DMS153 (cell line): Measurements from ENCODE around the gene HCN4.

Experiments used
- DNase-seq: peaks from one replicate; lab custom pipeline; 2025; lab: John Stamatoyannopoulos, UW

The HCN4 gene

DNA sequence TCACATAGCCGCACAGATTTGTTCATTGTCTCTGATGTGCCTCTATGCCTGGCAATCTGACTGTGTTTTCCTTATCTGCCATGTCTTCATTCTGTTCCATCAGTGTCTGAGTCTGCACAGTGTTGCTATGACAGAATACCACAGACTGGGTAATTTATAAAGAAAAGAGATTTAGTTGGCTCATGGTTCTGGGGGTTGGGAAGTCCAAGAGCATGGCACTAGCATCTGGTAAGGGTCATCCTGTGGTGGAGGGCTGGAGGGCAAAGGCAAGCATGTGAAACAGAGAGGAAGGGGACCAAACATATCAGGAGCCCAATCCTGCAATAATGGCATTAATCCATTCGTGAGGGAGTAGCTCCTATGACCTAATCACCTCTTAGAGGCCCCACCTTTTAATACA lies 11.9 kb upstream of the HCN4 start:
- DNase-seq: no peak

DNA sequence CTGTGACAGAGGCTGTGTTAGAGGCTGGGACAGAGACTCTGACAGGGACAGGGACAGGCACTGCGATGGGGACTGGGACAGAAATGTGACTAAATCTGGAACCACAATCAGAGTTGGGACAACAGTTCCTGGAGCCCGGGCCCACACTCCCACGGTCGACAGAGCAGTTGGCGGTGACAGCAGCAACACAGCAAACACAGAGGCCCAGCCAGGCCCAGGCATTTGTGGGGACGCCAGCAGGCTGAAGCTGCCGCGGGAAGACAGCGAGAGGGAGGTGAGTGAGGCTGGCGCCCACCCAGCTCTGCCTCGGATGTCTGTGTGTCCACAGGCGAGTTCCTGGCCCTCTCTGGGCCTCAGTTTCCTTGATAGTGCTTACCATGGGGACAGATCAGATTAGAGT lies 9.3 kb upstream of the HCN4 start:
- no peak for DNase-seq

DNA sequence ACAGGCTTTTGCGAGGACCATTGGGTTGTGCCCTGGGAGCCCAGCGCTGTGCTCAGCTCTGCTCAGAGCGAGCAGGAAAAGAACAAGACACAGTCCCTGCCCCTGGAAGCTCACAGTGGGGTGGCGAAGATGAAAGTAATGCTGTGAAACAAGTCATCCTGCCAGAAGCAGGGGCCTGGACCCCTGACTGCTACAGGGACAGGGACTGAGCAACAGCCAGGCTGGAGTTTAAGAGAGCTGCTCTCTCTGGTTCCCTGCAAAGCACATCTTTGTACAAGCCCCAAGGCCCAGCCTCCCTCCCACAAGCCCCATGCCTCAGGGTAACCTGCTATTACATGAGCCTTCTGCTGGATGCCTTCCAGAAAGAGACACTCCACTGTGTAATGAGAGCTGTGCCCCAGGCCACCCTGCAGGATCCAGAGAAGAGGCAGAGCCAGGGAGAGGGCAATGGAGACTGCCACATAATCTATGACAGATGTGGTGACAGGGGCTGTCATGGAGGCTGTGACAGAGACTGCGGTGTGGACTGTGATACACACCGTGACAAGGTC lies 7.1 kb upstream of the HCN4 start:
- DNase-seq: peak; percentile 49

DNA sequence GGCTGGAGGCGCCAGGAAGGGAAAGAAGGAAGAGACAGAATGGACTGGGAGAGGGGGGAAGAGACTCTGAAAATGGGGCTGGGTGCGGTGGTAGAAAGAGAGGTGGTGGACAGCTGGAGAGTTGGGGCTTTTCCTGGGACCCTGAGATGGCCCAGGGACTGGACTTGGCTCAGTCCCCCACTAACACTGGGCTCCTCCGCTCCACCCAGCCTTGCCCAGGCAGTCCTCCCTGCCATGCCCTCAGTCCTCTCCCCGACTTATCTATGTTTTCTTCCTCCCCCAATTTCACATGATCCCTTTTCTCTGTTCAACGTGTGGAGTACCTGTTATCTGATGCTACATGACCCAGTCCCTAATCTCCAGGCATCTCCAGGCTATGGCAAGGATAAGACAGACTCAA lies 6.3 kb upstream of the HCN4 start:
- no peak for DNase-seq

DNA sequence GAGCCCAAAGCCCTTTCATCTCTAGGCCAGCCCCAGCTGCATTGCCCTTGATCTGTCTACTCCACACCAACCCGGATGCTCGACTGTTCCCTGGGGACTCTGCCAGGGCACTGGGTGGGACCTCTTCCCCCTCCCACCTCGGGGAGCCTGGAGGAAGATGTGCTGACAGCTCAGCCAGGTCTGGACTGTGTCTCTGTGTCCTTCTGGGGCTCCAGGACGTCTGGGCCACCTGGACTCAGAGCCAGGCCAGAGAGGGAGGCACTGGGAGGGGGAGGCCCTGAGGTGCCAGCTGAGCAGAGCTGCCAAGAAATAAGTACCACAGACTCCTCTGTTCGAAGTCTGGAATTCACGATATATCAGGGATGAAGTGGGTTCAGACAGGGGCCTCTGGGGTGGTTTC lies 5.8 kb upstream of the HCN4 start:
- no peak for DNase-seq

DNA sequence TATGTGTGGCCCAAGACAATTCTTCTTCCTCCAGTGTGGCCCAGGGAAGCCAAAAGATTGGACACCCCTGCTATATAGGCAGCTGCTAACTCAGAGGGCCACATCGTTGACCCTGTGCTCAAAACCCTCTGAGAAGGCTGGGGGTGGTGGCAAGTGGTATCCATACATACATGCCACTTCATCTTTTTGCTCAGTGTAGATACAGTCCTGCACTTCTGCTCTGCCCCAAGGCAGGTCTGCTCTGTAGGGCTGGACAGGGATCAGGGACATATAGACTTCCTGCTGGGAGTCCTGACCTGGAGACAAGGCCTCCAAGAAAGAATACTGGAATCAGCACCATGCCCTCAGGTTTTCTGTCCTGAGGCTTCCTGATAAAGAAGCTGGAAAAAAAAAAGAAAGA lies 4.5 kb upstream of the HCN4 start:
- DNase-seq: no peak

DNA sequence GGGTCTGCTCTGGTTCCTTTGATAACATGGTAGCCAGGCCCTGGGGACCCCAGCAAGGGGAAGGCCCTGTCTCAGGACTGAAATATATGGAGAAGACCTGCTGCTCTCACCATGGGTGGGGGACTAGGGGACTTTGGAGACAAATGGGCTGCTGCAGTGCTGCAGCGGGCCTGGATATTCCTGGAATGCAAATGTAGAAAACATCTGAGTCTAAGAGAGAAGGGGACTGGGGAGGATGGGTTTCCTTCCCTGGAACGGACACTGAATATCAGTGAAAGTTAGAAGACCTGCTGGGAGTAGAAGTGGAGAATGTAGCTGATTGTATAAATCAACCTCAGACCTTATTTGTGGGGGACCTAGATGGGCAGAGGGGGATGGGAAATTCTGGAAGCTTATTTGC lies 3.1 kb upstream of the HCN4 start:
- DNase-seq: no peak

DNA sequence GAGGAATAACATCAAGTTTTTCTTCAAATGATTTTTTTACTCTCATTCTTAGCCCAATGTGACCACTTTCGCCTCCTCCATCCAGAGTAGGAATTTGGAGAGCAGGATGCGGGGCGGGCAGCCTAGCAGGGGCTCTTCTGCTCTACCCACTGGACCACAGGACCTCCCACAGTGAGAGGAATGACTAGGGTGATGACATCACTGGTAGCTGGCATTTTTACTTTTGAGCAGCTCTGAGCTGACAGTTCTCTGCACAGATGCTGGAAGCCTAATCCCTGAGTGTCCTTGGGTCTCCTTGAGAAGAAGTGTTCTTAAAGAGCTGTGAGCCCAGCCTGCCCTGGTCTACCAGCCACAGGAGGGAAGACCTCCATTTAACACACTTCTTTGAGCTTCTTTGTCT lies 1.4 kb upstream of the HCN4 start:
- DNase-seq: no peak

DNA sequence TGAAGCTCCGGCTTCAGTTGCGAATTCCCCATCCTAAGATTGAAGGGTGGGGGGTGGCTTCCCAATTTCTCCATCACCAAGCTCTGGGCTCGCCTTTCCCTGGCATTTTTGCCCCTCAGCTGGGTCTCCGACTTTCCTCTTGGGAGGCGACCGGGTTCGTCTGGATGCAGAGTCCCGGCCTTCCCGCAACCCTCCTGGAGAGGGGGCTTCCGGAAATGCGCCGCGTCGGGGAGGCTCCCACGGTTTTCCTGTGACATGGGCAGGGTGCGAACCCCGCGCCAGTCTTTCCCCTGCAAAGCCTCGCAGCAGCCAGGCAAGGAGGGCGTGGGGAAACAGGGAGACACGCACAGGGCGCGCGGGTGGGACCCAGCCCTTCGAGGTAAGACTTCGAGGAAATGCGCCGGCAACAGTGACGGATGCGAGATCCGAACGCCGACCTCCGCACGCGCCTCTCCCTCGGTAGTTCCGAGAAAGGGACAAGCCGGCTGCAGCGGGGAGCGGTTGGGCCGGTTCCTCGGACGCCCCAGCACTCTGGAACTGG lies 466 bp upstream of the HCN4 start:
- no peak for DNase-seq

DNA sequence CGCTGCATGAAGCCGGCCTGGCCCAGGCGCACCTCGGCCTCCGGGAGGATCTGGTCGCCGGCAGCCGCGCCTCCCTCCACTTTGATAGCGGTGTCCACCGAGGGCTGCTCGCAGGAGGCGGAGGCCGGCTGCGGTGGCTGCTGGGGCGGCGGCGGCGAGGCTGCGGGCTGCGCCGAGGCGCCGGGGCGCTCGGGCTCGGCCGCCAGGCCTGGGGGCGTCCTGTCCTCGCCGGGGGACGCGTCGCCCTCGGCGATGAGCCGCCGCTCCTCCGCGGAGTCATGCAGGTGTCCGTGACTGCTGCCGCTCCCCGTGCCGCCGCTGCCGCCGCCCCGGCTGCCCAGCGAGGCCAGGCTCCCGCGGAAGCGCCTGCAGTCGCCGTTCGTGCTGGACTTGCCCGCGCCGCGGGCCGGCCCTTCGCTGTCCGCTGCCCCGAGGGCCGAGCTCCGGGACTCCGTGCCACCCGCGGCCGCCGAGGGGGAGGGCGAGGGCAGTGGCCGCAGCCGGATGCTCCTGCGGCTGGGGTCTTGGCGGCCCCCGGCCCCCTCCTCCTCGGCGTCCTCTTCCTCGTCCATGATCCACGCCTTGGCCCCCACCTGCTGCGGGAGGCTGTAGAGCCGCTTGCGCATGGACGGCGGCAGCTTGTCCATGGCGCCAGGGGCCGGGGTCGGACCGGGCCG lies 996 bp downstream of the HCN4 start:
- no peak for DNase-seq

DNA sequence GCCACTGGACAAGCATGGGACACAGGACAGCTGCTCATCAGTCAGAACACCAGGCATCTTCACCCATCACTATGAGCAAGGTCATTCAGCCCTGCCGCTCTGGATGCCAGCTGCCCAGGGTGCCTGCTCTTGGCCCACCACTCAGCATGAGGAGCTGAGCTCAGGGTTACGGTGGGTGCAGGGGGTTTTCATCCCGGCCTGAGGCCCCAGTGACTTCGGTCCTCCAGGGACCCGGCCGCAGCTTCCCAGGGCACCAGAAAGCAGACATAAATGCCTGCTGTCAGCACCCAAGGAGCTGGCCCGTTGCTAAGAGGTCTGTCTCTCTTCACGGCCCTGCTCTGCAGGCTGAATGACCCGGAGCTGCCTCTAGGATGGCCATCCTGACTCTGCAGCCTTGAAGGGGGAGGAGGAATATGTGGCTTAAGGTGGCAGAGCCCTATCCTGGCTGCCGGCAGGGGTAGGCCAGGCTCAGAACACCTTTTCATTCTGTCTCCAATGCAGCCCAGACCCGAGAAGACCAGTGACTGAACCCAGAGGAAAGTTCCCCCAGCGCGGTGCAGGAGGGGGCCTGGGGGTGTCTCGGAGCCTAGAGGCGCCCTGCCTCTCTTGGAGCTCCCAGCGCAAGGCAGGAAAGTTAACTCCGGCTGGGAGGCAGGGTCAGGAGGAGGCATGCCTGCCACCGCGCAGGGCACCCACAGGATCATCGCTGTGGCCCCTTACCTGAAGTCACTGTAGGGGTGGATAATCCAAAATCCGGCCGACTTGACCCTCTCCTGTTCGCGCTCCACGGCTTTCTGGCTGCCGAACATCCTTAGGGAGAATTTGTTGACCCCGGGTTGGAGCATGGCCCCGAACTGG lies 1.8 kb downstream of the HCN4 start:
- DNase-seq: no peak

DNA sequence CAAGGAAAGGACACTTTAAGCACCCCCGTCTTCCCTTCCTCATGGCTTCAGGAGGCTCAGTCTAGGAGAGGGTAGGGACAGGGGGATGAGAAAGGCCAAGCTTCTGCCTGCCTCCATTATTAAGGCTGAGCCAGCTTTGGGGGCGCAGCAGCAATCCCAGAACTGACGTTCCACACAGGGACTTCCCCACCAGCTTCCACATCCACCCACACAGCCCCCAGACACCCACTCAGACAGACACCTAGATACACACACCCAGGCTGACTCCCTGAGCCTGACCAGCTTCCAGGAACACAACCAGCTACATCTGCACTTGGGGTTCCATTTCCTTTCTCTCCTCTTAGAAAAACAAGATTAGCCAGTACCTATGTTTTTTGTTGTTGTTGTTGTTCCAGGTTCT lies 4.7 kb downstream of the HCN4 start:
- DNase-seq: no peak

DNA sequence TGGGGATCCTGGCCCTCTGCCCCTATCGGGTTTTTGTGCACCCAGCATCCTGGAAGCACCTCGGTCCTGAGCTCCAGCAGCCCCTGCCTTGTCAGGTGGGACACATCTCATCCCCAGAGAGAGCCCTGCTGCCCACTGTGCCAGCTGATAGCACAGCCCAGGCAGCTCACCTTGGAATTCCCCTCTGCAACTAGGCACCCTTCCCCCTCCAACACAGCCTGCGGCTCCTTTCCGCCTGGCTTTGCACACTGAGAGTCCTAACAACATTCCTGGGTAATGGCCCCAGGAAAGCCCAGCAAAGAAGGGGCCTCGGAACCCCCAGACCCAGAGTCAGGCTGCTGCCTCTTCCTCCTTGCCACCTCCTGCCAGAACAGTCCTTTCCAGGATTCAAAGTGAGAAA lies 5.9 kb downstream of the HCN4 start:
- DNase-seq: no peak

DNA sequence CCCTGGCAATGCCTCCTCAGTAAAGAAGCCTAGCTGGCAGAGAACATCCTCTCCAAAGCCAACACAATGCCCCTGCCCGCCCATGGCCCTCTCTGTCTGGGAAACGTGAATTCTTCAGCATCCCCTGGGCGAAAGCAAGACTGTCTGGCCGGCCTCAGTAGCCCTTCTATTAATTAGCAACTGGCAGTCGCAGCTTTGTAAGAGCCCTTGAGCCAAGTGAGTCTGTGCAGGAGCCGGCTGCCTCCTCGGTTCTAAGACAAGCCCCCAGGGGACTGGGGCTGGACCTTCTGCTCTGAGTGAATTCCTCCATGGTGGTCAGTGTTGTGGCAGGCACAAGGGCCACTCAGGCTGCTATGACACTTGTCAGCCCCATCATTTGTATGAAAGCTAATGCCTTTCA lies 7.4 kb downstream of the HCN4 start:
- no peak for DNase-seq

DNA sequence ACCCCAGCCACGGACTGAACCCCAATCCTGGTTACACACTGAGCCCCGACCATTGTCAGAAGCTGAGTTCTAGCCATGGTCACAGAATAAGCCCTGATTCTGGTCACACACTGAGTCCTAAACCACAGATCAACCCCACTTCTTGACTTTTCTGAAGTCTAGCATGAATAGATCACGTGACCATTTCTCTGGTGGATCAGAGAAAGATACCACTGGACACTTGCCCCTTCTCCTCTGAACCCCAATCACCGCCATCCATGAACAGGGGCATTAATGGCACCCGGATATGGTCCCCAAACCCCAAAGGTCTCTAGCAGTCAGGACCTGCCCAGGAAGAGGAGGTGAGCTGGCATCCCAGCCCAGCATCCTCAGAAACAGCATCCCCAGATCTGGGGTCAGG lies 9.1 kb downstream of the HCN4 start:
- DNase-seq: no peak

DNA sequence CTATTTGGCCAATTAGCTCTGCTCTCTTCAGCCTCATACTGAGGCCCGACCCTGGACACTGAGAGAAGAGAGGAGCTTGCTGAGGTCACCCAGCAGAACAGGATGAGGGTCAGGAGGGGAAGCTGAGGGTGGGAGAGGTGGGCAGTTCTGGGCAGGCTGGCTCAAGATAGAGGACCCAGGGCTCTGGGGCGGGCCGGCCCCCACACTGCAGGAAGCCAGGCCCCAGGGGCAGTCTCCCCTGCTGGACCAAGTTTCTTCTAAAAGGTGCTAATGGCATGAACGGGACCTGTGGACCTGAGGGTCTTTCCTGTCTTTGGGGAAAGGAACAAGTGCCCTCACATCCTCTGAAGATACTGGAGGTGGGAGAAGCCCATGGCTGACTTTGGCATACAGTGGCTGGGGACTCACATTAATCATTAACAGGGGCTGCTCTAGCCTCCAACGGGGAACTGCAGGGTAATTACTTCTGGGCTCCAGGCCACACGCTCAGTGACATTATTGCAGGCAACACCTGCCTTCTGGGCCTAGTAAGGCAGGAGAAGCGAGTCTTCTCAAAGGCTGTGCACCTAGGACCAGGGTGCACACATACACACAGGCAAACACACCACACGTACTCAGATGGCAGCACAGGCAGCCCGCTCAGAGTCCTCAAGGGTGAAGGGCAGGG lies 10.6 kb downstream of the HCN4 start:
- no peak for DNase-seq

DNA sequence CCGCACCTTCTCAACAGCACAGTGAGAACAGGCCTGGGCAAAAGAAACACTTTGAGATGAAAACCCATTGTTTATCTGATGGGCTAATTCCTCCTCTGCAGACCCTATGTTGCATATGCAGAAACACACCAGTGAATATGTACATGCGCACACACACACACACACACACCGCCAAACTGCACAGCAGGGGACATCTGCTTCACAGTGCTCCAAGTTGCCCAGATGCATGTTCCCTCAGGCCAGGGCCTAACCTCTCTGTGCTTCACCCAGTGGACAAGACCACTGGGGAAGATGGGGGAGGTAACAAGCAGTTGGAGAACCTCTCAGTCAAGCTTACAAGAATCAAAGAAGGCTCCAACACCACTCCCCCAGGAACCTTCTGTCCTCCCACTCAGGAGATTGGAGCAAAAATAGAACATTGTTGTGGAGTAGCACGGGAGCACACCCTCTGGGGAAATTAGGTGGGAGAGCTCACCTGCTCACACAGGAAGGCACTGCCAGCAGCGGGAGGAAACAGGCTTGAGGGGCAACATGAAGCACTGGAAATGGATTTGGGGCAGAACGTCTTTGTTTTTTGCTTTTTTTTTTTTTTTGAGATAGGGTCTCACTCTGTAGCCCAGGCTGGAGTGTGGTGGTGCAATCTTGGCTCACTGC lies 13.0 kb downstream of the HCN4 start:
- DNase-seq: no peak

DNA sequence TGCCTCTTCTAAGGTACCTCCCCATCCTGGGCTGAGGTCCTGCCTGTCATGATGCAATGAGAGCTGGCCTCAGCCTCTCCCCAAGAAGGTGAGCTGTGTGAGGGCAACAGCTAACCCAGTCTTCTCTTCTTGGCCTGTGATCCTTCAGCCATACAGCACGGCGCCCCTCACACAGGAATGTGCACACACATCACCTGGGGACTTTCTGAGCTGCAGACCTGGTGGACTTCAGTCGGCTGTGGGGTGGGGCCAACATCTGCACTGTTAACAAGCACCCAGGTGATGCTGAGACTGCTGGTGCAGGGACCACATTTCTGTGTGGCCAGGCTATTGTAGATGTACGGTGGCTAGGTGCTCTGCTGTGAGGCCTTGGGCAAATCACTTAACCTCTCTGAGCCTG lies 14.5 kb downstream of the HCN4 start:
- DNase-seq: no peak

DNA sequence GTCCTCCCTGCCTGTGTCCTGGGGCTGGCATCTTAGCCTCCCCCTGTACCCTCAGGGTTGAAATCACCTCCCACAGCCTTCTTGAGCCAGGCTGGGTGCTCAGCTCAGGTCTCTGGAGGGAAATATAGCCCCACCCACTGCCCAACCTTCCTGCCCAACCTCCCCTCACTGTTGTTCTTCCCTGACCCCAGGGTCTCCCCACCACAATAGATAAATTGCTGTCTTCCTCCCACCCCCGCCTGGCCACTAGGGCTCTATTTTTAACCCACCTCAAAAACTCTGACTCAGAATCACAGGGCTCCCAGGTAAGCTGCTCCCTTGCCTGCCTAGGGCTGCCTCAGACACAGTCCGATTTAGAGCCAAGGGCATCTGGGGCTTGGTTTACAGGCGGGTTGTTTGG lies 15.0 kb downstream of the HCN4 start:
- DNase-seq: no peak

DNA sequence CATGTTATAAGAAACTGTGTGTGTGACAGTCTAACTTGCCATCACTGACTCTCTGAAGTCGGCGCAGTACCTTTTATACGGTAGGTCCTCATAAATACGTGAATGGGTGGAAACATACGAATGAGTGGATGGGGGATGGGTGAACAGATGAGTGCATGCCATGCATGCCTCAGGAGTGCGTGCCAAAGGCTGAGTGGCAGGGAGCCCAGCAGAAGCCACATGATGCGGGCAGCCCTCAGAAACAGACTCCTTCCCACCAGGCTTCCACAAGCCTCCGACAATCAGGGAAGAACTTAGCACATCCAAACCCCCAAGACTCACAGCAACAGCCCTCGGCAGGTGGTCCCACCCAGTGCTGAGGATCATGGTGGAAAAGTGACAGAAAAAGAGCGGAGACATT lies 16.7 kb downstream of the HCN4 start:
- no peak for DNase-seq

DNA sequence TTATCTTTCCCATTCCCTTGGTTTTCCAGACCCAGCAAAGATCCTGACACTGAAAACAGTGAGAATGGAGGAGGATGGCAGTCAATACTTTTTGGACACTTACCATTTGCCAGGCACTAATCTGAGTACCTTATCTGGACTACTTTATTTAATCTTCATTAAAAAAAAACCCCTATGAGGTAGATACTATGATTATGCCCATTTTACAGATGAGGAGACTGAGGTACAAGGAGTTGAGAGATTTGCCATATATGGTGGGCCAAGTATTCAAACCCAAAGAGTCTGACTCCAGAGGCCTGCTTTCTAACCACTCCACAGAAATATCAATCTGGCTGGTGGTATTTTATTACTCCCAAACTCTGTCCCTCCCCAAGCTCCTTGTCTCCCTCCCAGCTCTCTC lies 19.6 kb downstream of the HCN4 start:
- DNase-seq: no peak

DNA sequence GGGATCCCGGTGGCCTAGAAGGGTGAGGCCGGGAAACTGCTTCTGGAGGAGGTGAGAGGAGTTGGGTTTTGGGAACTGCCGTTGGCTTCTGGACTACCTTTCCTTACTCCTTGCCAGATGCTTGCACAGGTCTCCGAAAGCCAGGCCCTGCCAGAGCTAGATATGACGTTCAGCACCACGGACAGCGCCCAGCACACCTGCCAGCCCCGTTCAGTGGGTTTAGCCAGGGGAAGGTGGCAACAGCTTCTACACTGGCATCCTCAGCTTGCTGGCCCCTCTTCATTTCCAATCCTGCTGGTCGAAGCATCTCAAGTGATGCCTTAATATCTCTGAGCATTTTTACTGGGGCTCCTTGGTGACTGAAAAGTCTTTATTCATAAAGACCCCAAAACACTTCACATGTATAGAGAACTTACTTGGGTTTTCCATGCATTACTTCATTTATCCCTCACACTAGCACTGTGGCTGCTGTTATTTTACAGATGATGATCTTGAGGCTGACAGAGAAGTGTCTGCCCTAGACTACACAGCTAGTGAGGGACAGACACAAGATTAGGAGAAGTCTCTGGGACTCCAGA lies 21.9 kb downstream of the HCN4 start:
- DNase-seq: no peak
